KG1 (cell line): ENCODE data around the gene CEACAM7.

ENCODE experiments used
- DNase-seq: peaks from one replicate; lab custom pipeline; 2025; lab: John Stamatoyannopoulos, UW

The CEACAM7 gene

DNA sequence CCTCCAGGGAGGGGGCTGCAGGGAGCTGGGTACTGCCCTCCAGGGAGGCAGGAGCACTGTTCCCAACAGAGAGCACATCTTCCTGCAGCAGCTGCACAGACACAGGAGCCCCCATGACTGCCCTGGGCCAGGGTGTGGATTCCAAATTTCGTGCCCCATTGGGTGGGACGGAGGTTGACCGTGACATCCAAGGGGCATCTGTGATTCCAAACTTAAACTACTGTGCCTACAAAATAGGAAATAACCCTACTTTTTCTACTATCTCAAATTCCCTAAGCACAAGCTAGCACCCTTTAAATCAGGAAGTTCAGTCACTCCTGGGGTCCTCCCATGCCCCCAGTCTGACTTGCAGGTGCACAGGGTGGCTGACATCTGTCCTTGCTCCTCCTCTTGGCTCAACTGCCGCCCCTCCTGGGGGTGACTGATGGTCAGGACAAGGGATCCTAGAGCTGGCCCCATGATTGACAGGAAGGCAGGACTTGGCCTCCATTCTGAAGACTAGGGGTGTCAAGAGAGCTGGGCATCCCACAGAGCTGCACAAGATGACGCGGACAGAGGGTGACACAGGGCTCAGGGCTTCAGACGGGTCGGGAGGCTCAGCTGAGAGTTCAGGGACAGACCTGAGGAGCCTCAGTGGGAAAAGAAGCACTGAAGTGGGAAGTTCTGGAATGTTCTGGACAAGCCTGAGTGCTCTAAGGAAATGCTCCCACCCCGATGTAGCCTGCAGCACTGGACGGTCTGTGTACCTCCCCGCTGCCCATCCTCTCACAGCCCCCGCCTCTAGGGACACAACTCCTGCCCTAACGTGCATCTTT lies 12.5 kb upstream of the CEACAM7 start:
- DNase-seq: no peak

GRCh38 chr19:41699968-41700323 lies 11.9 kb upstream of the CEACAM7 start:
- DNase-seq: no peak

DNA sequence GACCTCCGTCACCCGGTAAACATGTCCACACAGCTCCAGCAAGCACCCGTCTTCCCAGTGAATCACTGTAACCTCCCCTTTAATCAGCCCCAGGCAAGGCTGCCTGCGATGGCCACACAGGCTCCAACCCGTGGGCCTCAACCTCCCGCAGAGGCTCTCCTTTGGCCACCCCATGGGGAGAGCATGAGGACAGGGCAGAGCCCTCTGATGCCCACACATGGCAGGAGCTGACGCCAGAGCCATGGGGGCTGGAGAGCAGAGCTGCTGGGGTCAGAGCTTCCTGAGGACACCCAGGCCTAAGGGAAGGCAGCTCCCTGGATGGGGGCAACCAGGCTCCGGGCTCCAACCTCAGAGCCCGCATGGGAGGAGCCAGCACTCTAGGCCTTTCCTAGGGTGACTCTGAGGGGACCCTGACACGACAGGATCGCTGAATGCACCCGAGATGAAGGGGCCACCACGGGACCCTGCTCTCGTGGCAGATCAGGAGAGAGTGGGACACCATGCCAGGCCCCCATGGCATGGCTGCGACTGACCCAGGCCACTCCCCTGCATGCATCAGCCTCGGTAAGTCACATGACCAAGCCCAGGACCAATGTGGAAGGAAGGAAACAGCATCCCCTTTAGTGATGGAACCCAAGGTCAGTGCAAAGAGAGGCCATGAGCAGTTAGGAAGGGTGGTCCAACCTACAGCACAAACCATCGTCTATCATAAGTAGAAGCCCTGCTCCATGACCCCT lies 11.3 kb upstream of the CEACAM7 start:
- no peak for DNase-seq

GRCh38 chr19:41698746-41699230 lies 10.7 kb upstream of the CEACAM7 start:
- no peak for DNase-seq

GRCh38 chr19:41697198-41697855 lies 9.3 kb upstream of the CEACAM7 start:
- DNase-seq: no peak

- no peak for DNase-seq
Measured at GRCh38 chr19:41696402-41697197, 8.5 kb upstream of the CEACAM7 start.

GRCh38 chr19:41695745-41696144 lies 7.7 kb upstream of the CEACAM7 start:
- no peak for DNase-seq

GRCh38 chr19:41694831-41695635 lies 7.0 kb upstream of the CEACAM7 start:
- no peak for DNase-seq

- no peak for DNase-seq
Measured at GRCh38 chr19:41694196-41694595, 6.1 kb upstream of the CEACAM7 start.

- no peak for DNase-seq
Measured at GRCh38 chr19:41691268-41691970, 3.3 kb upstream of the CEACAM7 start.

DNA sequence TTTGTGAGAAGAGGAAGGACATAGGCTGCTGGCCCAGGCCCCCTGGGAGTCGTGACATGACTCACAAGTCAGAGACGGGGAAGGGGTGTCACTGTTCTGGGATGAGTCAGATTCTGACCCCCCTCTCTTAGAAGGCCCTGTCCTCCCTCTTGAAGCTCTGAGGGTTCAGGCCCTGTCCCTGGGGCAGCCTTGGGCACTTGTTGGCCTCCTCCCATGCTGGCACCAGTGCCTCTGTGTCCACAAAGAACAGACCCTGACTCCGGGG lies 2.7 kb upstream of the CEACAM7 start:
- DNase-seq: no peak

GRCh38 chr19:41689993-41690800 lies 2.1 kb upstream of the CEACAM7 start:
- DNase-seq: no peak

- no peak for DNase-seq
Measured at GRCh38 chr19:41688687-41689086, 617 bp upstream of the CEACAM7 start.

GRCh38 chr19:41687419-41687818 lies 651 bp downstream of the CEACAM7 start:
- DNase-seq: no peak

GRCh38 chr19:41682437-41682836 lies 5.6 kb downstream of the CEACAM7 start:
- no peak for DNase-seq

DNA sequence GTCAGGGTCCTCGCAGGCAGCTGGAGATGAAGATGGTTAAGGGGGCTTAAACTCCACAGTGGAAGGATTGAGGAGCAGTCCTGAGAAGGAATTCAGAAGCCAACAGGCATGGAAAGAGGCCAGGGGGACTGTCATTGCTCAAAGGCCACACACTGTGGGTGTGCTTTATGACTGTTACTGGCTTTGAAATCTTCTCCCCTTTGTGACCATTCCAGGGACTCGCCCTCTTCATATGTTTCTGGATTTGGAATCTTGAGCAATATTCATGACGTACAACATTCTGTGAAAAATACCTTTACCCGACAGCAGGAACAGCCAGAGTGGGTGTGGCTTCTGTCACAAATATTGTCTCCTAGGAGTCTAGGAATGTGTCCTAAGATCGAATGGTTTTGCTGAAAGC lies 16.6 kb downstream of the CEACAM7 start:
- no peak for DNase-seq

GRCh38 chr19:41670755-41671154 lies 17.3 kb downstream of the CEACAM7 start:
- DNase-seq: no peak

- DNase-seq: no peak
Measured at GRCh38 chr19:41668315-41668714, 19.8 kb downstream of the CEACAM7 start.

DNA sequence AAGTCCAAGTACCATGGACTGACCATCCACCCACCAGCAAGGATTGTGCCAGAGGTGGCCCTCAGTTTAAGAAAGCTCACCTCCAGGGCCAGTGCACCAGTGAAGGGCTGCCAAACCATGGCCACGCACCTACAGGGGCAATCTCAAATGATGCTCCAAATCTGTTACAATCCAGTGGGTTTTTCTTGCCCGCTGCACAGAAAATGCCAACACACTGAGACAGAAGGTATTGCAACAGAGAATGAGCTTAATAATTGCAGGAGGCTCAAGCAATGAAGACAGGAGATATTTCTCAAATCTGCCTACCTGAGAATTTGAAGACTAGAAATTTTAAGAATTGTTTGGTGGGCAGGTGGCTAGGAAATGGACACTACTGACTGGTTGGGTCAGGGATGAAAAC lies 22.0 kb downstream of the CEACAM7 start:
- no peak for DNase-seq

DNA sequence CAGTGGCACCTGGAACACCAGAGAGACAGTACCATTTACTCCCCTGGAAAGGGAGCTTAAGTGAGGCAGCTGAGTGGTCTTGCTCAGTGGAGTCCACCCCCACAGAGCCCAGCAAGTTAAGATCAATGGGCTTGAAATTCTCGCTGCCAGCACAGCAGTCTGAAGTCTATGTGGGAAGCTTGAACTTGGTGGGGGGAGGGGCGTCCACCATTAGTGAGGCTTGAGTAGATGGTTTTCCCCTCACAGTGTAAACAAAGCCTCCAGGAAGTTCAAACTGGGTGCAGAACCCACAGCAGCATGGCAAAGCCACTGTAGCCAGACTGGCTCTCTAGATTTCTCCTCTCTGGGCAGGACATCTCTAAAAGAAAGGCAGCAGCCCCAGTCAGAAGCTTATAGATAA lies 30.9 kb downstream of the CEACAM7 start:
- DNase-seq: no peak
